VCaP (cell line): ENCODE results near the gene RABEP1.

Experiments
- H3K27ac ChIP-seq: fragments of 450-650 bp; 2 replicates; pipeline ENCODE4 v1.5.1; 2017
- TF ChIP-seq, protein P1 (sequence below): fragments of 450-650 bp; conservative IDR thresholded peaks from 2 replicates; pipeline ENCODE4 v1.5.1; 2017; ENCODE audit warnings: mild to moderate bottlenecking, moderate library complexity

Gene RABEP1

DNA sequence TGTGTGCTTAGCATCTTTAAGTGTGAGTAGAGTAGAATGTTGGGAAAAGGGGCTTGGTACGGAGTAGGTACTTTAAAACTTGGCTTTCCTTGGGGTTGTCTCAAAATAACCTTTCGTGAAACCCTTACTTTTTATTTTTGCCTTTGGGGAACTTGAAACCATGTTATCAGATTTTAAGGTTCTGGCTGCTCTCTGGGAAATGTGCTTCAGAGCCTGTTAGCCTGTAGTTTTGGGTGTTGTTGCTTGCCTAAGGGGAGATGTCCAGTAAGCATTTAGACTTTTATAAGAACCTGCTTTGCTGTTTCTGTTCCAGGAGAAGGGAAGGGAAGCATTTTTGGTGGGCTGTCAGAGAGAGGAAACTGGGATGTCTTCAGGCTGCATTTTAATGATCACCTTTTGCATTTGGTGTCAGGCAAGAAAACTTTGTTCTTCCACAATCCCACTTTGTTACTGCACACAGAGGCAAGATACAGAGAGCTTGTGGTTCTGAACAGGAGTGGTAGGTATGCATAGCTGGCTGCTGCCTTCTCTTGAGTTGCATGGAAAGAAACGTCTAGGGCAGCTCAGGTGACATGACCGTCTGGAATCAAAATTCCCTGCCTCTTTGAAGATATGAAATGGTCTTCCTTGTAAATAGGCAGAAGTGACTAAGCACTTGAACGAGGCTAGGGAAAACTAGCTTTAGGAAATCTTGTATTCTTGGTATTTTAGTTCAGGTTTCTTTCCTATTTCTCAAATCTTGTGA is 1.7 kb downstream of the RABEP1 start:
- peak overlapping the region; percentile 89 for H3K27ac ChIP-seq
- TF ChIP-seq, protein P1, sequence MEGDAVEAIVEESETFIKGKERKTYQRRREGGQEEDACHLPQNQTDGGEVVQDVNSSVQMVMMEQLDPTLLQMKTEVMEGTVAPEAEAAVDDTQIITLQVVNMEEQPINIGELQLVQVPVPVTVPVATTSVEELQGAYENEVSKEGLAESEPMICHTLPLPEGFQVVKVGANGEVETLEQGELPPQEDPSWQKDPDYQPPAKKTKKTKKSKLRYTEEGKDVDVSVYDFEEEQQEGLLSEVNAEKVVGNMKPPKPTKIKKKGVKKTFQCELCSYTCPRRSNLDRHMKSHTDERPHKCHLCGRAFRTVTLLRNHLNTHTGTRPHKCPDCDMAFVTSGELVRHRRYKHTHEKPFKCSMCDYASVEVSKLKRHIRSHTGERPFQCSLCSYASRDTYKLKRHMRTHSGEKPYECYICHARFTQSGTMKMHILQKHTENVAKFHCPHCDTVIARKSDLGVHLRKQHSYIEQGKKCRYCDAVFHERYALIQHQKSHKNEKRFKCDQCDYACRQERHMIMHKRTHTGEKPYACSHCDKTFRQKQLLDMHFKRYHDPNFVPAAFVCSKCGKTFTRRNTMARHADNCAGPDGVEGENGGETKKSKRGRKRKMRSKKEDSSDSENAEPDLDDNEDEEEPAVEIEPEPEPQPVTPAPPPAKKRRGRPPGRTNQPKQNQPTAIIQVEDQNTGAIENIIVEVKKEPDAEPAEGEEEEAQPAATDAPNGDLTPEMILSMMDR = no peak

DNA sequence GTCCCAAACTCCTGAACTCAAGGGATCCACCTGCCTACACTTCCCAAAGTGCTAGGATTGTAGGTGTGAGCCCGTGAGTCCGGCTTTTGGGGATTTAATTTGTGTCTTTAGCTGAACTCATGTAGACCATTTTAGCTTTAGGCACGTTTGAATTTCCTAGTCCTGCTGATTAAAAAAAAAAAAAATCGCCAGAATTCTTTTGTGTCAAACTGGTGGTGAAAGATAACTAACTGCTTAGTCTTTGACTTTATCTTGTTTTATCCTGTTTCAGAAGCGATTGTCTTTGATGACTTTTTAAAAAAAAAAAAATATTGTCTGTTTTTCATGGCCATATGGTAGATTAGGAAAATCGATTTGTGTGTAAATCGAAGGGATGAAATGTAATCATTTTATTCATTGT is 2.6 kb downstream of the RABEP1 start:
- TF ChIP-seq, protein P1 = no peak
- H3K27ac ChIP-seq = peak overlapping the region; percentile 89

DNA sequence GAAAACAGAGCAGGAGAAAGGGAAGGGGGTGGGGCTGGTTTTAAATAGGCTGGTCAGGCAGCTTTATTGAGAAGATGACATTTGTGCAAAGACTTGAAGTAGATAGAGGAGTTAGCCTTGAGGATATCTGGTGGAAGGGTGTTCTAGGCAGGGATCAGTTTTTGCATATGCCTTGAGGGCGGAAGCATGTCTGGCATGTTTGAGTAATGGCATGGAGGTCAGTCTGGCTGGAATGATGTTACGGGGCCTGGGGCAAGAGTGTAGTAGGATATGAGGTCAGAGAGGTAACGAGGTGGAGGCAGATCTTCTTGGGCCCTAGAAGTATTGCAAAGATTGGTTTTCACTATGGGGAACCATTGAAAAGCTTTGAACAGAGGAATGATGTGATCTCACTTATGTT is 4.8 kb downstream of the RABEP1 start:
- H3K27ac ChIP-seq = no peak overlapping the region
- TF ChIP-seq, protein P1 = no peak

DNA sequence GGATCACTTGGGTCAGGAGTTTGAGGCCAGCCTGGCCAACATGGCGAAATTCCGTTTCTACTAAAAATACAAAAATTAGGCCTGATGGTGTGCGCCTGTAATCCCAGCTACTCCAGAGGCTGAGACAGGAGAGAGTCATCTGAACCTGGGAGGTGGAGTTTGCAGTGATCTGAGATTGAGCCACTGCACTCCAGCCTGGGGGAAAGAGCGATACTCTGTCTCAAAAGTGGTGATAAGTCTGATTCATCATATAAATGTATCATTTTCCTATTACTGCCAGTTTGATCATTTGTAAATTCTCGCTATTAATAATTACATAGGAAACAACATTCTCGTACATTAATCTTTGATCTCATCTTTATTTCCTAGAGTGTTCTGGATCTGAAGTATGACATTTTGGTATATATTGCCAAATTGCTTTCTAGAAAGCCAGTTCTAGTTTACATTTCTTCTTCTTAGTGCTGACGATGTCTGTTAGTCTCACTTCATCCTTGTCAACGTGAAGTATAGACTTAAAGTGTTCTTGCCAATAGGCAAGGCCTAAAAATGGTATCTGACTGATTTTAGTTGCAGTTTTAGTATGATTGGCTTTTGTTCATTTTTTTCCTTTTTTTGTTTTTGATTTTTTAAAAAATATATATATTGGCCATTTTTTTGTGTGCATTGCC is 9.7 kb downstream of the RABEP1 start:
- TF ChIP-seq, protein P1 = no peak
- no peak overlapping the region; the same call in 1 of the 2 replicates for H3K27ac ChIP-seq

DNA sequence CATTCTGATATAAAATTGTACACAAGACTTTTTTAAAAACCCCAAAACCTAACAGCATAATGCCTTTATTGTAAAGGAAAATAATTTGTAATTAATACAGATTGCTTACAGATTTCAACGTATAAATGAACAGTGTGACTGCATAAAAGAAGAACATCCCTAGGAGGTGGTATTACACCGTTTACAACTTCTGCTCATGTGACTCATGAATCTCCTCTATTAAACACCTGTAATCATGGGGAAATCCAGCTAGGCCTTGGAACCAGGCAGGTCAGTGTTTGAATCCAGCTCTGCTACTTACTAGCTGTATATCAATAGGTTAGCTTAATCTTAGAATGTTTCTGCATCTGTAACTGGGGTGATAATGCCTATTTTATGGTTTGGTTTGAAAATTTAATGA is 15.2 kb downstream of the RABEP1 start:
- TF ChIP-seq, protein P1 = peak; percentile 19
- peak overlapping the region; percentile 80 for H3K27ac ChIP-seq

DNA sequence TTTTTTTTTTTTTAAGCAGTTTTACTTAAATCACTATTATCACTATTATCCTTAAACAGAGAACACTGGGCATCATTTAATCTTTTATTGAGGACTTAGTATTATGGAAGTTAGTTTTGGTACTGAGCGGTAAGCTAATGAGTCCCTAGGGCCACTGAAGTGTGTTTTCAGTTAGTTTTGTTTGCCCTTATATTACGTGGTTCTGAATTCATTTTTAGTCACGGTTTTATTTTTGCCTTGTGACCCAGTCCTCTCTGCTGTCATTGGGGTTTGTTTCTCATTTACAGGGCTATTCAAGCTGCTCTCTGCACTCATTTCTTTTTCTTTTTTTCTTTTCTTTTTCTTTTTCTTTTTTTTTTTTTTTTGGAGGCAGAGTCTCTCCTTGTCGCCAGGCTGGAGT is 17.3 kb downstream of the RABEP1 start:
- H3K27ac ChIP-seq = peak overlapping the region; percentile 80
- TF ChIP-seq, protein P1 = no peak

DNA sequence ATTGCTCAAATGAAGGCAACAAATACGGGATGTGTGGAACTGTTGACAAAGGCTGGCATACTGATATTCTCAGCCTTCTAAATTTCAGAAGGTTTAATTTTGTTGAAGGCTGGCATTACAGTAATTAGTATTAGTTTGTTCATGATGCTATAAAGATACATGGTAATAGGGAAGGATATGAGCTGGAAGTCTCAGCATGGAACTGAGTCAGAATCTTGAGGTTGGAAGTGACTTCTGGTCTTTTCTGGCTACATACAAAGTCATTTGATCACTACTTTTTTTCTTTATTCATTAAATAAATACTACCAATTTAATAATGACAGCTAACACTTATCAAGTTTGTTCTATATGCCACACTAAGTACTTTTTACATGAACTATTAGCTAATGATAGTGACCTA is 22.6 kb downstream of the RABEP1 start:
- peak overlapping the region; percentile 64; the same call in 1 of the 2 replicates for H3K27ac ChIP-seq
- TF ChIP-seq, protein P1 = no peak
